Tibial artery (tissue), 4 donors: Measurements from ENCODE around the gene CATSPERB.

Experiments
- DNase-seq, 2 donors: peaks; one replicate each; pipeline ENCODE4 v3.0.0-alpha.2; 2019
- H3K27ac ChIP-seq, 2 donors: fragments of 200-600 bp; sonication (generic) in 1 of 2; 1 replicate in 1 of 2; 2 replicates in 1 of 2; pipeline ENCODE4 v1.5.1; 2018 to 2019; ENCODE audit warnings: mild to moderate bottlenecking in 1 of 2
- H3K27me3 ChIP-seq, 2 donors: fragments of 200-600 bp; sonication (generic) in 1 of 2; one replicate each; pipeline versions ENCODE4 v1.5.1 to v1.6.0; 2016 to 2019
- H3K36me3 ChIP-seq, 3 donors: fragments of 200-600 bp; sonication (generic) in 2 of 3; one replicate each; pipeline ENCODE4 v1.5.1; 2016 to 2019; ENCODE audit warnings: mild to moderate bottlenecking in 2 of 3
- H3K4me1 ChIP-seq, 4 donors: fragments of 200-600 bp; sonication (generic) in 2 of 4; 1 replicate in 3 of 4; 2 replicates in 1 of 4; pipeline ENCODE4 v1.5.1; 2016 to 2019
- H3K4me3 ChIP-seq, 2 donors: fragments of 200-600 bp; sonication (generic) in 1 of 2; 1 replicate in 1 of 2; 2 replicates in 1 of 2; pipeline ENCODE4 v1.5.1; 2018 to 2019; ENCODE audit warnings: mild to moderate bottlenecking in 2 of 2
- H3K9me3 ChIP-seq, 3 donors: fragments of 200-600 bp; sonication (generic) in 1 of 3; one replicate each; pipeline ENCODE4 v1.5.1; 2016 to 2019
- intact Hi-C: fragments of 100-400 bp; cut with DNase I; formaldehyde crosslinking; loops from one replicate; pipeline ENCODE4 v1.15.0; 2023; ENCODE audit warnings: low total_unique reads
- TF ChIP-seq, protein P1 (sequence below), 2 experiments: fragments of 200-600 bp in 1 of 2; fragments of 450-650 bp in 1 of 2; IDR thresholded peaks; one replicate each; pipeline ENCODE4 v1.5.1; 2017 to 2019; ENCODE audit warnings: antibody characterized with exemption in 2 of 2, mild to moderate bottlenecking in 1 of 2, moderate library complexity in 1 of 2

CATSPERB gene, protein sequence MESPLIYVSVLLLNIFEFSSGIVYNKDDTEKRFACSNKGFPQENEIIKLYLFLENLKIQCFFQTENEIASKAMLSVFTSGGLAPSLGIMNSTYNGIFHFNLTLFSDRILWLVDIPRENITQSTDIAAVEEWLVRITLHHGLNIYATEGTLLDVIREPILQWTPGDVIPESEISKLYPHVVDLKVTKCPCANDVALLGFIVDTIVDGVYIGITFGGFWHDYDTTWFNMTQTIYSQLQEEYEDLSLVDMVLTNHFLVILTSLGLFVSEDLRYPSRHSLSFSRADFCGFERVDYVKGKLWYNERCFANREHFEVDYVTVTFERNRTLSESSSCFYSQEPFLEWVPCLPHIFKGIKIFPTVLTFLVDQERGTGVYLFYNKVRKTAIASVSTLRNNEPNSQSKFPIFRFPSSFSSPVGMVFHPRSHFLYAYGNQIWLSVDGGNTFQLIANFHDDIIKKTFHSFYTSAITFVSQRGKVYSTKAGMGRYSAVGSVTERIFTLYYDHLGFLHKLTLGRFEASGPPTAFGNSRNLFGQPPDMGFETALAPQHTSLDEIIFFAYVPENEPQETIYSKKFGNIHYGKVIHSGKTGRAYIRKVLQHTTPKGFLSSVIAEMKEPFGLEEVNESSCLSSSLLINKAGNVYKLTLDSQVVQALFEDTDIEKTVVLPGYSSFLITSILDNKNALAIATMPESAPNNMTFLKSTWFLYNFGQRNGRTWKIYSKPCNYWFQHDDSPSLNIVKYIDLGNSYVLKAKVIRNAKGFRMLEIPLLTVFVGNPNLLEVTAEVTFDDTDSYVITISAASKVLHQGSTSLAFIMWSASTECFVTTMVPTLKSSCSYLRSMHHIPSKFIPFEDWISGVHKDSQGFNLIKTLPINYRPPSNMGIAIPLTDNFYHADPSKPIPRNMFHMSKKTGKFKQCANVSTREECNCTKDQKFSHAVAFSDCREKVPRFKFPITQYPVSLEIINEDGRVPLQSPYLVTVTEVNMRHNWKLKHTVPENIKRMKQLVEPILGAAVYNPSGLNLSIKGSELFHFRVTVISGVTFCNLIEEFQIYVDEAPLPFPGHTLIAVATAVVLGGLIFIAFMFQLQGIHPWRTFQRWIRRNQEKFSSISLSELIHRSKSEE

DNA sequence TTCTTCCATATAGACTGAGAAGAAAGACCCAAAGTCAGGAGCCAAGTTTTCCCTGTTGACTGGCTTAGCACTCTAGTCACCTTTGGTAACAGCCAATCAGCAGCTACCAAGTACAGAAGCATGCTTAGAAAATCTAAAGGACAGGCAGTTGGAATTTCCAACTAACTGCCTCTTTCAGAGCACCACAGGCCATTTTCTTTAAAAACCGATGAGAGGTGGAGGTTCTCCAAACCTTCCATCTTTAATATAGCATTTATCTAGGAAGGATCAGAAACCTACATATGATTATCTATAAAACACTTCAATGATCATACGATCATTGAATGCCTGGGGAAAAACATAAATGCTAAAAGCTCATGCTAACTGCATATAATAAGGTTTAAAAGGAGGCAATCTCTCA lies at the start of gene CATSPERB:
Gene CATSPERB (minus strand): TSS at position 101 of the 400 bp plus-strand sequence. CDS start 2,607 bp downstream, outside the sequence.
- no peak for DNase-seq
- no peaks in the 10 kb centered on the region for H3K27me3 ChIP-seq
- H3K4me3 ChIP-seq, result no peak within 1 kb of the TSS
- intact Hi-C loops, result no loop called here
- no peaks in the 10 kb centered on the region for H3K9me3 ChIP-seq
- TF ChIP-seq, protein P1, sequence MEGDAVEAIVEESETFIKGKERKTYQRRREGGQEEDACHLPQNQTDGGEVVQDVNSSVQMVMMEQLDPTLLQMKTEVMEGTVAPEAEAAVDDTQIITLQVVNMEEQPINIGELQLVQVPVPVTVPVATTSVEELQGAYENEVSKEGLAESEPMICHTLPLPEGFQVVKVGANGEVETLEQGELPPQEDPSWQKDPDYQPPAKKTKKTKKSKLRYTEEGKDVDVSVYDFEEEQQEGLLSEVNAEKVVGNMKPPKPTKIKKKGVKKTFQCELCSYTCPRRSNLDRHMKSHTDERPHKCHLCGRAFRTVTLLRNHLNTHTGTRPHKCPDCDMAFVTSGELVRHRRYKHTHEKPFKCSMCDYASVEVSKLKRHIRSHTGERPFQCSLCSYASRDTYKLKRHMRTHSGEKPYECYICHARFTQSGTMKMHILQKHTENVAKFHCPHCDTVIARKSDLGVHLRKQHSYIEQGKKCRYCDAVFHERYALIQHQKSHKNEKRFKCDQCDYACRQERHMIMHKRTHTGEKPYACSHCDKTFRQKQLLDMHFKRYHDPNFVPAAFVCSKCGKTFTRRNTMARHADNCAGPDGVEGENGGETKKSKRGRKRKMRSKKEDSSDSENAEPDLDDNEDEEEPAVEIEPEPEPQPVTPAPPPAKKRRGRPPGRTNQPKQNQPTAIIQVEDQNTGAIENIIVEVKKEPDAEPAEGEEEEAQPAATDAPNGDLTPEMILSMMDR (IDR thresholded peaks at IDR 0.05), result no peak
- H3K36me3 ChIP-seq, result no peaks in the 10 kb centered on the region
- no peaks in the 10 kb centered on the region for H3K4me1 ChIP-seq
- H3K27ac ChIP-seq, result no peak within 1 kb of the TSS

DNA sequence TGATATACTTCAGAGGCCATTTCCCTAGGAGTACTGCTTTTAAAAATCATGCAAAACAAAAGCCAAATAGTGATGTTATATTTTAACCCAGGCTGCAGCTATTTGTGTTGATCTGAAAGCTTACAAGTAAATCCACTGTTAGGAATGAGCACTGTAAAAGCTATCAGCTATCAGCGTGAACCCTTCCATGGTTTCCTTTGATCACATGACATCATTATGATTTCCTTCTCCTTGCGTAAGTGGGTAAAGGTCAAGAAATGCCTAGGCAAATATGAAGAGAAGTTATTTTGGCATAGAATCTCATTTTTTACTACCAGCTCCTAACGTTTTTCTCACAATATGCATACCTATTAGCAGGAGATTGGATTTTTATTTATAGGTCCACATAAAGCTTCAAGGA lies 48.6 kb upstream of the CATSPERB start:
- Histone ChIP-seq H3K27me3 (no peaks in the 10 kb centered on the region), H3K4me3 (no peak overlapping the region), H3K4me1 (no peaks in the 10 kb centered on the region), H3K27ac (no peak overlapping the region), H3K36me3 (peaks cover 25 to 42% (median 35%) of the 10 kb centered on the region in 3 donors), H3K9me3 (no peaks in the 10 kb centered on the region)
- no peak for DNase-seq
- TF ChIP-seq, protein P1 (IDR thresholded peaks at IDR 0.05), result no peak
- intact Hi-C loops, result no loop called here

DNA sequence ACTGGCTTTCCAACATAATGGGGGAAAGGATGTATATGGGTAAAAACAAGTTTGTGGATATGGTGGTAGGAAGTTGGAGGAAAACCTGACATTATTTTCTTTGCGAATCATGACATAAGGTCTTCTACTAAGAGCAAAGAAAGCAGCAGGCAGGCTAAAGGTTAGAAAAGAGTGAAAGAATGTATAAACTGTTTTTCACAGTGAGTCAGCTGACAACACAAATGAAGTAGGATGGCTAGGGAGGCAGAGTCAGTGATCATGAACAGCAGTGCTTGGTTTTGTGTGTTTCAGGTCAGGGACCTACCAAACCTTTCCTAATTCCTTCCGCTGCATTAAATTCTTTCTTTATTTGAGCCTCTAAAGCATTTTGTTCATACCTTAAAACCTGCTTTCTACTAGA lies 46.3 kb upstream of the CATSPERB start:
- intact Hi-C loops, result no loop called here
- TF ChIP-seq, protein P1 (IDR thresholded peaks at IDR 0.05), result no peak
- DNase-seq, result no peak
- Histone ChIP-seq H3K36me3 (peaks cover 23 to 29% (median 24%) of the 10 kb centered on the region in 3 donors), H3K4me1 (no peaks in the 10 kb centered on the region), H3K9me3 (no peaks in the 10 kb centered on the region), H3K27ac (no peak overlapping the region), H3K4me3 (no peak overlapping the region), H3K27me3 (no peaks in the 10 kb centered on the region)

DNA sequence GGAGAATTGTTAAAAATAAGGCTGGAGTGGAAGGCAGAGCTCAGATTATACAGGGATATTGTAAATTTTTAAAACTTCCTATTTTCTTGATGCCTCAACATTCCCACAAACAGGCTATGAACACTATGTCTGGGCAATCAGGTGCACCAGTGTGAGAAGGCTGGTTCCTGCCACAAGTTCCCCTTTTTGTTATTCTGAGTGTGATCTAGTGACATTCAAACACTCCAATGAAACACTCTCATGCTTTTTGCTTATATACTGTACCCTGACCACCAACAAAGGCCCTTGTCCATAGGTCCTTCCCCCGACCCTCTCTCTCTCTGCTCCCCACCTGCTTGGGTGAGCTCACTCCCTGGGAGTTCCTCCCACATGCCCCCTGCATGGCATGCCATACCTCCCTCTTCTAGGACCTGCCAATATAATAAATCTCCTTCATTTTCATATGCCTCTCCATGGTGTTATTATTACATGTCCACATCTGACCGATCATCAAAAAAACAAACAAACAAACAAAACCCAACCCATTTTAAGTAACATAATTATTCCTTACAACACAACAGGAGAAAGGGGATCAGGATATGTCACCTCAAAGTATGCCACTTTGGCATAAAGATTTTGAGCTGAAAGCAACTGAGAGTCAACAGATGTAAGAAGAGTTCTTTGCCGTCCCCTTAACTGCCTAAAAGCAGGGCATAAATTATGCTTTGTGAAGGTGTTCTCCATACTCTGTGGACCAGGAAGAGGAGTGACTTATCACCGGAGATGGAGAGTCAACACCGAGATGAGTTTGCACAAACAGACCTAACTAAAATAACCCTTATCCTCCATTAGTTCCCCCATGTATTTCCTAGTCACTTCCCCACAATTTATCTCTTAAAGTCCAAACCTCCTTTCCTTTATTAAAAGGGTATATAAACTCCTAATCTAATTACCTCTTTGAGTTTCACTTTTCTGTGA lies 42.5 kb upstream of the CATSPERB start:
- Histone ChIP-seq H3K9me3 (no peaks in the 10 kb centered on the region), H3K36me3 (peaks cover 4 to 18% (median 18%) of the 10 kb centered on the region in 3 donors), H3K27ac (no peak overlapping the region), H3K27me3 (no peaks in the 10 kb centered on the region), H3K4me3 (no peak overlapping the region), H3K4me1 (peaks cover 0 to 20% (median 3%) of the 10 kb centered on the region in 4 donors)
- intact Hi-C loops, result no loop called here
- TF ChIP-seq, protein P1 (IDR thresholded peaks at IDR 0.05), result no peak
- DNase-seq, result no peak
